Measurements from ENCODE around the gene FNBP1. TPM values are rescaled to one million over a fixed set of nuclear protein-coding genes. Genes with fewer than 3 reads are reported as not detected.

Gene FNBP1
- total RNA-seq, 2 donors from 2014 or later, result 17.1 to 17.9 TPM

DNA sequence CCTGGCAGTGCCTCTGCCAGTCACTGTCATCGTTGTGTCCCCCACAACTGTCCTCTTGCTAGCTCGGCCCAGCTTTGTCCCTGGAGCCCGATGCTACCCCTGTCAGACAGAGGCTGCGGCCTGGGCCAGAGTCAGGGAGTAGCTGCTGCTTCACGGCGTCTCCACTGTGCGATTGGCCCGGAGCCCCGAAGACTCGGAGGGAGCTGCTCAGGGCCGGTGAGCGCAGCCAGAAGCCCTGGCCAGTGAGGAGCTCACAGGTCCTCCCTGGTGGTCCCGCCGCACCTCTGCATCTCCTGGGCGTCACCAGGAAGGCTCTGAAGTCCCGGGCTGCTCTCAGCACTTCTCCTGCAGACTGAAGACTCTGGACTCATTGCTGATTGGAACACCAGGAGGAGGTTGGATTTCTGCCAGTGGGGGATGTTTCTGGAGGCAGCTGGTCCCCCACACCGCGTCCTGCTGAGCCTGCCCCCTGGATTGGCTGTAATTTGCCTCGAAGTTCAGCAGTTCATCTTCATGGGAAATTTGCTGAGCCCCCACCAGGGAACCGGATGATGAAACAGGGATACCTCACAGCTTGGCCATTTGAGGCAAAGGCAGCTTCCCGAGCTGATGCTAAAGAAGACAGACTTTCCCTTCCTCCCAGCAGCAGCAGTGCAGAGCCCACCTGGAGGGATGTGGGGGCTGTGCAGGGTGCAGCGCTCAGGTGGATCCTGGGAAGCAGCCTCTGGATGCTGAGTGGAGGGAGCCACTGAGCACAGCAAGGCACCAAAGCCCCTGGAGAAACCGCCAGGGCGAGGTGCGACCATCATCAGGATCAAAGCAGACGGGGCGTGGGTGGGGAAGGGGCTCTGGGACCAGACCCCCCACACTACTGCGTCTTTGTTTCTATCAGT lies 162.1 kb downstream of the FNBP1 start:
- no peak overlapping the region for H3K27ac ChIP-seq
- H3K36me3 ChIP-seq (replicated peaks in 1 of 2; ENCODE audit: insufficient read depth in 1 of 2, low read depth in 2 of 2), result peaks cover 0 to 4% of the 10 kb centered on the region in 2 donors
- peaks cover 24% of the 10 kb centered on the region for H3K4me1 ChIP-seq
- H3K27me3 ChIP-seq, result no peaks in the 10 kb centered on the region
- ATAC-seq (no peak), DNase-seq (no peak)
- H3K4me3 ChIP-seq, result no peak overlapping the region
- WGBS, 2 donors, result 85 to 93% methylated on average over 7 to 21 of the region's 28 CpGs
- no peak for TF ChIP-seq POLR2A (IDR thresholded peaks at IDR 0.05)
- TF ChIP-seq, protein P1, sequence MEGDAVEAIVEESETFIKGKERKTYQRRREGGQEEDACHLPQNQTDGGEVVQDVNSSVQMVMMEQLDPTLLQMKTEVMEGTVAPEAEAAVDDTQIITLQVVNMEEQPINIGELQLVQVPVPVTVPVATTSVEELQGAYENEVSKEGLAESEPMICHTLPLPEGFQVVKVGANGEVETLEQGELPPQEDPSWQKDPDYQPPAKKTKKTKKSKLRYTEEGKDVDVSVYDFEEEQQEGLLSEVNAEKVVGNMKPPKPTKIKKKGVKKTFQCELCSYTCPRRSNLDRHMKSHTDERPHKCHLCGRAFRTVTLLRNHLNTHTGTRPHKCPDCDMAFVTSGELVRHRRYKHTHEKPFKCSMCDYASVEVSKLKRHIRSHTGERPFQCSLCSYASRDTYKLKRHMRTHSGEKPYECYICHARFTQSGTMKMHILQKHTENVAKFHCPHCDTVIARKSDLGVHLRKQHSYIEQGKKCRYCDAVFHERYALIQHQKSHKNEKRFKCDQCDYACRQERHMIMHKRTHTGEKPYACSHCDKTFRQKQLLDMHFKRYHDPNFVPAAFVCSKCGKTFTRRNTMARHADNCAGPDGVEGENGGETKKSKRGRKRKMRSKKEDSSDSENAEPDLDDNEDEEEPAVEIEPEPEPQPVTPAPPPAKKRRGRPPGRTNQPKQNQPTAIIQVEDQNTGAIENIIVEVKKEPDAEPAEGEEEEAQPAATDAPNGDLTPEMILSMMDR (IDR thresholded peaks at IDR 0.05), result no peak
- intact Hi-C loops (cut with DNase I), result loop anchor here (10.0 kb wide), 2 partner anchors 164 to 364 kb away; partner anchors contain the start of gene FNBP1
- no peaks in the 10 kb centered on the region for H3K9me3 ChIP-seq

DNA sequence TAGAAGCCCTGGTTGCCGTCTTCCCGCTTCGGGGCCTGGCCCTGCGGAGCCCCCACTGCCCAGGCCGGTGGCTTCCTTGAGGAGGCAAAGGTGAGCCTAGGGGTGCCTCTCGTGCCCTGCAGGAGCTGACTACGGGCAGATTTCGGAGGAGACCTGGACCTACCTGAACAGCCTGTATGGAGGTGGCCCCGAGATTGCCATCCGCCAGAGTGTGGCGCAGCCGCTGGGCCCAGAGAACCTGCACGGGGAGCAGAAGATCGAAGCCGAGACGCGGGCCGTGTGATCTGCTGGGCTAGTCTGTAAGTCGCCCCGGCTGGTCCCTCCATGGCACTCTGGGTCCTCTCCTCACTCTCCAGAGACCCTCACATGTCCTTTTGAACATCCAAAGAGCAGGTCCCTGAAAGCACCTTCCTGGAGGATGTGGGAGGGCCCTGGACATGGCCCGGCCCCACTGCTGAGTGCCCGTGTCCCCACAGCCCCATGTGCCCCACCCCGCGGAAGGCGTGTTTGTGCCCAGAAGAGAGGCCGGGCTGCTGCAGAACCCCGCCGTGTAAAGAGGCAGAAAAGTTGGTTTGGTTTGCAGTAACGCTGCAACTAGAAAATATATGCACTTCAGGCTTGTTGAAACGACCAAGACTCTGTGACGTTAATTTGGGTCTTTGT lies 162.9 kb downstream of the FNBP1 start:
- H3K4me3 ChIP-seq, result no peak overlapping the region
- no peak for TF ChIP-seq POLR2A (IDR thresholded peaks at IDR 0.05)
- TF ChIP-seq, protein P1 (IDR thresholded peaks at IDR 0.05), result no peak
- H3K4me1 ChIP-seq, result peaks cover 16% of the 10 kb centered on the region
- no peak overlapping the region for H3K27ac ChIP-seq
- no peaks in the 10 kb centered on the region for H3K9me3 ChIP-seq
- H3K27me3 ChIP-seq, result no peaks in the 10 kb centered on the region
- H3K36me3 ChIP-seq (replicated peaks in 1 of 2; ENCODE audit: insufficient read depth in 1 of 2, low read depth in 2 of 2), result peaks cover 0 to 4% of the 10 kb centered on the region in 2 donors
- DNase-seq (no peak), ATAC-seq (no peak)
- 89 to 97% methylated on average over 16 to 31 of the region's 31 CpGs for WGBS, 2 donors
- intact Hi-C loops (cut with DNase I), result loop anchor here (10.0 kb wide), 2 partner anchors 165 to 365 kb away; partner anchors contain the start of gene FNBP1

DNA sequence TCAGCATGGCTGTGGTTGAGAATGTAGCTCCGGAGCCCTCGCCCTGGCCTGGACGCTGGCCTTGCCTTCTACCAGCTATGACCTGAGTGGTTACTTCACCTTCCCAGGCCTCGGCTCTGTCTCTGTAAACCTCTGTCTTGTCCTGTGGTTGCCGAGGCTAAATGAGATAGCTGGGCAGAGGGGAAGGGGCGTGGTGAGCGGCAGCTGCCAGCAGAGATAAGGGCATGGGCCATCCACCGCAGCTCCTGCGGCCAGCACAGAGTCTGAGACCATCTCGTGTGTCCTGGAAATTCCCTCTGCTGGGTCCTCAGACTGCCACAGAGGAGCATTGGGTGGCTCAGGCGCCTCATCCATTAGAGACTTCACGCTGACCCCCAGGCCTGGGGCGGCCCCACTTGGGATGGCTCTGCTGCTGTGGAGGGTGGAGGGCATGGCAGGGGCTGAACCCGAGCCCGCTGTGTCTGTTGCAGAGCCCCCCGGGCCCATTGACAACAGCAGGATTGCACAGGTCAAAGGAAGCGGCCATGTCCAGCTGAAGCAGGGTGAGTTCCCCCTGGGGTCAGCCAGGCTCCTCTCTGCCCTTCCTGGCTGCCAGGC lies 163.8 kb downstream of the FNBP1 start:
- no peak for ATAC-seq
- H3K27ac ChIP-seq, result no peak overlapping the region
- TF ChIP-seq, protein P1 (IDR thresholded peaks at IDR 0.05), result no peak
- TF ChIP-seq POLR2A (IDR thresholded peaks at IDR 0.05), result no peak
- no peaks in the 10 kb centered on the region for H3K9me3 ChIP-seq
- peaks cover 4 to 5% of the 10 kb centered on the region in 2 donors for H3K36me3 ChIP-seq (replicated peaks in 1 of 2; ENCODE audit: insufficient read depth in 1 of 2, low read depth in 2 of 2)
- H3K4me3 ChIP-seq, result no peak overlapping the region
- DNase-seq, result no peak
- peaks cover 7% of the 10 kb centered on the region for H3K4me1 ChIP-seq
- 72 to 96% methylated on average over 6 to 15 of the region's 17 CpGs for WGBS, 2 donors
- intact Hi-C loops (cut with DNase I), result no loop called here
- H3K27me3 ChIP-seq, result no peaks in the 10 kb centered on the region

DNA sequence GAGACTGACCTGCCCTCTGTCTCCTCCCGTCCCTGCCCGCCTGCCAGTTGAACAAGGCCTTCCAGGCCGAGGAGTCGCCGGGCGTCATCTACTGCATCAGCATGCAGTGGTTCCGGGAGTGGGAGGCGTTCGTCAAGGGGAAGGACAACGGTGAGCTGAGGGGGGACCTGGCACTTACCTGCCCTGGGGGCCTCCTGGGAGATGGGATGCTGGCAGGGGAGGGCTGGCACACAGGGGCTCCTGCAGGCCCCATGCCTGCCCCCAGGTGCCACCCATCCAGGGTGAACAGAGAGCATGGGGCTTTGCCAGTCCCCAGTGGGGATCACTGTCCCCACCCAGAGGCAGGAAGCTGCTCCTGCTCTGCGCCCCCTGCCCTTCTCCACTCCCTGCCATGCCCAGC lies 164.7 kb downstream of the FNBP1 start:
- Histone ChIP-seq H3K36me3 (replicated peaks in 1 of 2; ENCODE audit: insufficient read depth in 1 of 2, low read depth in 2 of 2) (peaks cover 4 to 5% of the 10 kb centered on the region in 2 donors), H3K27ac (no peak overlapping the region), H3K4me3 (no peak overlapping the region), H3K9me3 (no peaks in the 10 kb centered on the region), H3K4me1 (no peaks in the 10 kb centered on the region), H3K27me3 (no peaks in the 10 kb centered on the region)
- DNase-seq (no peak), ATAC-seq (no peak)
- WGBS, 2 donors, result 91 to 96% methylated on average over 10 to 11 of the region's 11 CpGs
- intact Hi-C loops (cut with DNase I), result no loop called here
- no peak for TF ChIP-seq POLR2A (IDR thresholded peaks at IDR 0.05)

DNA sequence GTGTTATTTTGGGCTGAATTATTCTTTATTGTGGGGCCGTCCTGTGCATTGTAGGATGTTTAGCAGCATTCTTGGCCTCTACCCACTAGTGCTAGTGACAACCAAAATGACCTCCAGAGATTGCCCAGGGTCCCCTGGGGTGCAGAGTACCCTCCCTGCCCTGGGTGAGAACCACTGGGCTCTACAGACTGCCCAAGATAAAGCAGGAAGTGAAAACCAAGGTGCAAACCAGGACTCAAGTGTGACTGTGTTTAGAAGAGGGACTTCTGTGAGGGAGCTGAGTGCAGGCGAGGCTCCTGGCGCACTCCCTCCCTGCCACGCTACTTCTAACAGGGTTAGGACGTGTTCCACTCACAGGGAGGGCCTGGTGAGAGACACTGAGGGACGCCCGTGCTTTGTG lies 166.2 kb downstream of the FNBP1 start:
- Histone ChIP-seq H3K36me3 (replicated peaks in 1 of 2; ENCODE audit: insufficient read depth in 1 of 2, low read depth in 2 of 2) (peaks cover 4 to 5% of the 10 kb centered on the region in 2 donors), H3K4me3 (no peak overlapping the region), H3K27me3 (no peaks in the 10 kb centered on the region), H3K4me1 (no peaks in the 10 kb centered on the region), H3K9me3 (no peaks in the 10 kb centered on the region), H3K27ac (no peak overlapping the region)
- 89 to 100% methylated on average over 4 to 7 of the region's 7 CpGs for WGBS, 2 donors
- TF ChIP-seq POLR2A (IDR thresholded peaks at IDR 0.05), result no peak
- TF ChIP-seq, protein P1 (IDR thresholded peaks at IDR 0.05), result no peak
- ATAC-seq (no peak), DNase-seq (no peak)
- intact Hi-C loops (cut with DNase I), result no loop called here

All from body of pancreas (tissue), 4 donors.